Measurements from ENCODE around the gene IRF2. TPM values are rescaled to one million over a fixed set of nuclear protein-coding genes. Genes with fewer than 3 reads are reported as not detected.
A peak's percentile ranks its signal among the peaks of the same experiment; 100 is the strongest.

The IRF2 gene
- total RNA-seq, 2 donors from 2014 or later: 25.1 to 29.4 TPM

- intact Hi-C loops (cut with DNase I): loop anchor here in 1 of 2 donors (10.0 kb wide), 1 partner anchor 57 kb away; no protein-coding TSS in a partner anchor
- no peak for DNase-seq (ENCODE audit: low spot score)
Observed at GRCh38 chr4:184477201-184477999, 3.0 kb upstream of the IRF2 start.

- intact Hi-C loops (cut with DNase I): loop anchor here in 1 of 2 donors (10.0 kb wide), 1 partner anchor 58 kb away; no protein-coding TSS in a partner anchor
- DNase-seq (ENCODE audit: low spot score): no peak
Observed at GRCh38 chr4:184476695-184477094, 2.3 kb upstream of the IRF2 start.

- intact Hi-C loops (cut with DNase I): loop anchor here (2.0 to 10.0 kb wide), 2 partner anchors 59 to 61 kb away; no protein-coding TSS in a partner anchor
- DNase-seq (ENCODE audit: low spot score): no peak
Observed at GRCh38 chr4:184475498-184475897, 1.1 kb upstream of the IRF2 start.

- intact Hi-C loops (cut with DNase I): loop anchor here (2.0 to 10.0 kb wide), 2 partner anchors 60 to 62 kb away; no protein-coding TSS in a partner anchor
- peak; percentile 84 for DNase-seq (ENCODE audit: low spot score)
Observed at GRCh38 chr4:184475096-184475461, 729 bp upstream of the IRF2 start.

GRCh38 chr4:184473499-184474262, 669 bp downstream of the IRF2 start:
- intact Hi-C loops (cut with DNase I): loop anchor here (2.0 to 10.0 kb wide), 2 partner anchors 61 to 63 kb away; no protein-coding TSS in a partner anchor
- peak; percentile 87 for DNase-seq (ENCODE audit: low spot score)

- intact Hi-C loops (cut with DNase I): loop anchor here in 1 of 2 donors (10.0 kb wide), 1 partner anchor 62 kb away; no protein-coding TSS in a partner anchor
- peak; percentile 95 for DNase-seq (ENCODE audit: low spot score)
Observed at GRCh38 chr4:184472614-184473498, 1.5 kb downstream of the IRF2 start.

GRCh38 chr4:184471881-184472613, 2.3 kb downstream of the IRF2 start:
- DNase-seq (ENCODE audit: low spot score): no peak
- intact Hi-C loops (cut with DNase I): loop anchor here in 1 of 2 donors (10.0 kb wide), 1 partner anchor 63 kb away; no protein-coding TSS in a partner anchor

- intact Hi-C loops (cut with DNase I): loop anchor here in 1 of 2 donors (10.0 kb wide), 1 partner anchor 64 kb away; no protein-coding TSS in a partner anchor
Observed at GRCh38 chr4:184470785-184471110, 3.6 kb downstream of the IRF2 start.

GRCh38 chr4:184466634-184467033, 7.7 kb downstream of the IRF2 start:
- DNase-seq (ENCODE audit: low spot score): no peak
- intact Hi-C loops (cut with DNase I): loop anchor here in 1 of 2 donors (10.0 kb wide), 1 partner anchor 52 kb away; no protein-coding TSS in a partner anchor

More at GRCh38 chr4:184470785-184471110, 3.6 kb downstream of the IRF2 start:
- DNase-seq (ENCODE audit: low spot score): no peak

- DNase-seq (ENCODE audit: low spot score): no peak
Observed at GRCh38 chr4:184464759-184465454, 9.4 kb downstream of the IRF2 start.

GRCh38 chr4:184463856-184464255, 10.5 kb downstream of the IRF2 start:
- DNase-seq (ENCODE audit: low spot score): no peak
- intact Hi-C loops (cut with DNase I): loop anchor here in 1 of 2 donors (10.0 kb wide), 1 partner anchor 49 kb away; no protein-coding TSS in a partner anchor

More at GRCh38 chr4:184464759-184465454, 9.4 kb downstream of the IRF2 start:
- intact Hi-C loops (cut with DNase I): loop anchor here in 1 of 2 donors (10.0 kb wide), 1 partner anchor 50 kb away; no protein-coding TSS in a partner anchor

- no peak for DNase-seq (ENCODE audit: low spot score)
- intact Hi-C loops (cut with DNase I): loop anchor here in 1 of 2 donors (10.0 kb wide), 1 partner anchor 48 kb away; no protein-coding TSS in a partner anchor
Observed at GRCh38 chr4:184463158-184463557, 11.2 kb downstream of the IRF2 start.

- no peak for DNase-seq (ENCODE audit: low spot score)
- intact Hi-C loops (cut with DNase I): loop anchor here in 1 of 2 donors (10.0 kb wide), 1 partner anchor 48 kb away; no protein-coding TSS in a partner anchor
Observed at GRCh38 chr4:184462724-184463123, 11.6 kb downstream of the IRF2 start.

GRCh38 chr4:184461711-184462441, 12.5 kb downstream of the IRF2 start:
- intact Hi-C loops (cut with DNase I): loop anchor here in 1 of 2 donors (10.0 kb wide), 1 partner anchor 47 kb away; no protein-coding TSS in a partner anchor
- DNase-seq (ENCODE audit: low spot score): no peak

- DNase-seq (ENCODE audit: low spot score): no peak
- intact Hi-C loops (cut with DNase I): loop anchor here in 1 of 2 donors (10.0 kb wide), 1 partner anchor 46 kb away; no protein-coding TSS in a partner anchor
Observed at GRCh38 chr4:184460499-184461285, 13.7 kb downstream of the IRF2 start.

- no peak for DNase-seq (ENCODE audit: low spot score)
- intact Hi-C loops (cut with DNase I): no loop called here
Observed at GRCh38 chr4:184459413-184459812, 14.9 kb downstream of the IRF2 start.

All from posterior vena cava (tissue), 2 donors.